HepG2 (cell line): ENCODE data around the gene PSKH1. TPM values are rescaled to one million over a fixed set of nuclear protein-coding genes. Genes with fewer than 3 reads are reported as not detected.

Experiments
- ATAC-seq: fragments of 200-7000 bp; cut with Tn5 transposase; 3 replicates; pipeline ENCODE4 v1.9.1; 2020; ENCODE audit warnings: mild to moderate bottlenecking, moderate library complexity
- BruUV-seq: library from RNA; stranded (reverse); fragments of 400-500 nt; replicated peaks from 2 replicates; lab custom pipeline; 2021; lab: Mats Ljungman, UMichigan
- CTCF ChIA-PET: fragments of 300-600 bp; formaldehyde crosslinking; extraction: SDS; loops from one replicate; lab custom pipeline; 2021; ENCODE audit warnings: low total read pairs, inconsistent platforms, low intra/inter-chr PET ratio; lab: Yijun Ruan, JAX
- POLR2A ChIA-PET: fragments of 350-600 bp; sonication (Branson Sonifier 250); formaldehyde crosslinking; loops from one replicate; lab custom pipeline; 2020; ENCODE audit warnings: antibody characterized with exemption, inconsistent platforms; lab: Yijun Ruan, JAX
- DNase-seq: peaks from one replicate; pipeline ENCODE4 v3.0.0-alpha.2; 2015; ENCODE audit warnings: low spot score
- FAIRE-seq: peaks from 3 replicates; lab custom pipeline; 2011; peaks lifted over from hg19 to GRCh38; lab: Jason Lieb, UNC
- H2AFZ ChIP-seq: one replicate; pipeline ENCODE4 v1.6.1; 2011; ENCODE audit warnings: low read length, inconsistent platforms
- H3K27ac ChIP-seq: fragments of 300-600 bp; 3 replicates; pipeline ENCODE4 v1.8.0; 2011; ENCODE audit warnings: mixed run types, mild to moderate bottlenecking, mixed read lengths, low read length, inconsistent platforms; ENCODE audit not compliant: insufficient read depth; ENCODE audit errors: extremely low read length
- H3K27me3 ChIP-seq, 2 experiments: fragments of 200-600 bp in 1 of 2; 2 replicates in 1 of 2; 3 replicates in 1 of 2; pipeline versions ENCODE4 v1.6.0 to v1.8.0; 2011; ENCODE audit warnings: low read length in 2 of 2, mild to moderate bottlenecking in 2 of 2, moderate library complexity in 2 of 2, inconsistent platforms in 1 of 2; ENCODE audit not compliant: insufficient read depth in 2 of 2, control insufficient read depth in 1 of 2
- H3K36me3 ChIP-seq, 2 experiments: fragments of 200-600 bp in 1 of 2; replicated peaks in 1 of 2; 2 replicates in 1 of 2; 3 replicates in 1 of 2; pipeline versions ENCODE4 v1.5.1 to v1.8.0; 2011; ENCODE audit warnings: low read length in 2 of 2, inconsistent platforms in 1 of 2; ENCODE audit not compliant: insufficient read depth in 2 of 2, control insufficient read depth in 1 of 2
- H3K4me1 ChIP-seq: 2 replicates; pipeline ENCODE4 v1.5.1; 2012; ENCODE audit warnings: low read length, inconsistent platforms; ENCODE audit not compliant: insufficient read depth
- H3K4me2 ChIP-seq: 2 replicates; pipeline ENCODE4 v1.6.0; 2011; ENCODE audit warnings: low read depth, low read length, inconsistent platforms
- H3K4me3 ChIP-seq, 3 experiments: fragments of 200-600 bp in 1 of 3; sonication (generic), shearing (Covaris generic) in 1 of 3; replicated peaks in 1 of 3; 2 replicates each; pipeline ENCODE4 v1.5.1; 2011 to 2016; ENCODE audit warnings: low read length in 3 of 3, inconsistent platforms in 2 of 3, low read depth in 2 of 3, mild to moderate bottlenecking in 2 of 3, control low read depth in 1 of 3, mixed read lengths in 1 of 3; ENCODE audit not compliant: insufficient read depth in 1 of 3
- H3K79me2 ChIP-seq: one replicate; pipeline ENCODE4 v1.6.1; 2011; ENCODE audit warnings: low read length, inconsistent platforms; ENCODE audit not compliant: insufficient read depth
- H3K9ac ChIP-seq: 2 replicates; pipeline ENCODE4 v1.6.0; 2011; ENCODE audit warnings: mild to moderate bottlenecking, low read depth, low read length, inconsistent platforms; ENCODE audit not compliant: insufficient read depth
- H3K9me3 ChIP-seq: 2 replicates; pipeline ENCODE4 v1.5.1; 2012; ENCODE audit warnings: mild to moderate bottlenecking, low read length
- H4K20me1 ChIP-seq: 2 replicates; pipeline ENCODE4 v1.6.0; 2011; ENCODE audit warnings: inconsistent platforms, mild to moderate bottlenecking, low read length, moderate library complexity; ENCODE audit not compliant: insufficient read depth
- CCAR2 ChIP-seq: fragments of 200-400 bp; formaldehyde crosslinking; optimal IDR thresholded peaks from 2 replicates; pipeline ENCODE3; 2018; ENCODE audit warnings: low read depth, mild to moderate bottlenecking, low read length, moderate library complexity
- FIP1L1 ChIP-seq: fragments of 200-400 bp; formaldehyde crosslinking; IDR thresholded peaks from 2 replicates; pipeline ENCODE4 v1.6.1; 2018; ENCODE audit warnings: low read depth, mild to moderate bottlenecking, low read length, moderate library complexity, borderline replicate concordance; ENCODE audit not compliant: insufficient read depth
- HIVEP1 ChIP-seq: sonication (generic); formaldehyde crosslinking; IDR thresholded peaks from 2 replicates; pipeline ENCODE4 v1.4.0; 2020; ENCODE audit warnings: mild to moderate bottlenecking, missing genetic modification reagents
- MAFF ChIP-seq: IDR thresholded peaks from 2 replicates; pipeline ENCODE4 v1.6.1; 2011; ENCODE audit warnings: low read depth, low read length, improper control_type of control experiment
- MAFK ChIP-seq, 2 experiments: IDR thresholded peaks in 1 of 2; conservative IDR thresholded peaks in 1 of 2; 2 replicates each; pipeline ENCODE4 v1.6.1; 2011; ENCODE audit warnings: improper control_type of control experiment in 2 of 2, low read length in 2 of 2
- NFYC ChIP-seq: IDR thresholded peaks from 2 replicates; pipeline ENCODE4 v1.6.1; 2016; ENCODE audit warnings: missing genetic modification reagents, missing compliant biosample characterization
- ZNF224 ChIP-seq: sonication (generic); formaldehyde crosslinking; IDR thresholded peaks from 2 replicates; pipeline ENCODE4 v1.5.0; 2020; ENCODE audit warnings: mild to moderate bottlenecking, missing genetic modification reagents
- ZNF510 ChIP-seq: sonication (generic); formaldehyde crosslinking; IDR thresholded peaks from 2 replicates; pipeline ENCODE4 v1.4.0; 2020; ENCODE audit warnings: low read depth, mild to moderate bottlenecking, missing genetic modification reagents
- ZNF550 ChIP-seq: sonication (generic); formaldehyde crosslinking; IDR thresholded peaks from 2 replicates; pipeline ENCODE4 v1.4.0; 2020; ENCODE audit warnings: mild to moderate bottlenecking, missing genetic modification reagents, borderline replicate concordance
- ZNF614 ChIP-seq: IDR thresholded peaks from 2 replicates; pipeline ENCODE4 v1.6.1; 2018; ENCODE audit warnings: missing biosample characterization, missing genetic modification reagents, inconsistent platforms, borderline replicate concordance
- ZNF883 ChIP-seq: sonication (generic); formaldehyde crosslinking; IDR thresholded peaks from 2 replicates; pipeline ENCODE4 v1.5.1; 2020; ENCODE audit warnings: mild to moderate bottlenecking, missing genetic modification reagents; ENCODE audit errors: not compliant biosample characterization
- WGBS: methylation state at CpG from one replicate; pipeline ENCODE4 v1.1.6; 2017; ENCODE audit warnings: low lambda C conversion rate; 5-methylcytosine and 5-hydroxymethylcytosine counted together
- in situ Hi-C: cut with HindIII; loops from 2 replicates; pipeline ENCODE4 v1.10.0; 2017; ENCODE audit warnings: low pct_unique_long_range_greater_than_20kb; ENCODE audit not compliant: extremely low pct_ligation_motif_present
- intact Hi-C: fragments of 100-400 bp; cut with micrococcal nuclease; formaldehyde crosslinking; loops from one replicate; pipeline ENCODE4 v1.10.0; 2022; ENCODE audit not compliant: unreplicated experiment
- polyA plus RNA-seq, 8 experiments: library from polyadenylated mRNA; depleted of rRNA in 3 of 8; stranded (reverse) in 7 of 8; unstranded in 1 of 8; fragments of >200 nt; fragmentation: Illumina TruSeq in 4 of 8; extraction: Trizol in 4 of 8; gene quantifications; 2 replicates each; pipeline versions ENCODE4 v1.2.1 to v1.2.3, GENCODE V29; 2011 to 2016; ENCODE audit warnings: low read depth in 4 of 8, missing spikeins in 1 of 8, mixed read lengths in 1 of 8; ENCODE audit not compliant: insufficient read depth in 1 of 8
- total RNA-seq, 5 experiments: library from RNA; depleted of rRNA; stranded (reverse); fragments of >200 nt; fragmentation: Illumina TruSeq; extraction: Trizol; gene quantifications; 2 replicates each; pipeline ENCODE4 v1.2.3, GENCODE V29; 2016; ENCODE audit warnings: low read depth in 1 of 5
- TF ChIP-seq, protein P1 (sequence below): sonication (generic); formaldehyde crosslinking; IDR thresholded peaks from 2 replicates; pipeline ENCODE4 v1.8.0; 2022; ENCODE audit warnings: missing genetic modification reagents, mild to moderate bottlenecking, borderline replicate concordance
- TF ChIP-seq, protein P2 (sequence below): sonication (generic); formaldehyde crosslinking; IDR thresholded peaks from 2 replicates; pipeline ENCODE4 v1.4.0; 2020; ENCODE audit warnings: mild to moderate bottlenecking, missing genetic modification reagents

Gene PSKH1
- total and polyA plus RNA-seq, 2 of the 13 experiments (the other 11 are each of a cell fraction or from before 2014, with no cell fraction given) = 8.4 to 19.1 TPM

DNA sequence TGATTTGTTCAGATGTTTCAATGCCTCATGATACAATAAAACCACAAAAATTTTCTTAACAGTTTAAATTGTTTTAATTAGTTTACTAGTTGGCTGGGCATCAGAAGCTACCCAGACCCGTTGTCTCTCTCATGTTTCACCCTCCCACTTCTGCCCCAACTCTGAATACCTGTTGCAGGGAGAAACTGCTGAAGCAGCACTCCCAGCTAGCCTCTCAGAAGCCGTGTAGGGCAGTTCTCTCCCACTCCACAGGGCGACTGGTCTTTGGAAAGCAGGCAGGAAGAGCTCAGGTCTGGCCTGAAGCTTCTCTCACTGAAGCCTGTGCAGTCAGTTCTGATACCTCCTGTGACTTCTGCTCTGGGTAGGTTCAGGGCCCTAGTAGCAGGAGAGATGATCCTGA, 21.8 kb upstream of the PSKH1 start:
- DNase-seq = no peak
- Histone ChIP-seq H3K4me3 (no peak overlapping the region), H3K9ac (no peak overlapping the region), H3K79me2 (peaks cover 30% of the 10 kb centered on the region), H3K27me3 (no peaks in the 10 kb centered on the region; a peak in 1 of 5 replicates), H3K4me1 (peaks cover 30% of the 10 kb centered on the region), H3K9me3 (no peaks in the 10 kb centered on the region), H3K36me3 (peaks cover 29 to 62% of the 10 kb centered on the region in 2 experiments), H3K27ac (no peak overlapping the region), H3K4me2 (no peak overlapping the region), H4K20me1 (peaks cover 15% of the 10 kb centered on the region), H2AFZ (no peak overlapping the region)
- WGBS = 89% methylated on average over 3 of the region's 3 CpGs
- TF ChIP-seq NFYC (CRISPR knock-in tag) (no peak), ZNF550 (CRISPR knock-in tag) (no peak), MAFK (conservative IDR thresholded peaks at IDR 0.05 in 1 of 2, IDR thresholded peaks at IDR 0.05 in 1 of 2; ENCODE audit: low read length in 2 of 2) (peak; percentile 58 to 61), ZNF883 (CRISPR knock-in tag) (no peak), ZNF614 (CRISPR knock-in tag) (no peak), ZNF224 (CRISPR knock-in tag) (no peak), MAFF (peak; percentile 50), HIVEP1 (CRISPR knock-in tag) (no peak), FIP1L1 (no peak), ZNF510 (CRISPR knock-in tag) (no peak), CCAR2 (no peak)
- TF ChIP-seq, protein P1, sequence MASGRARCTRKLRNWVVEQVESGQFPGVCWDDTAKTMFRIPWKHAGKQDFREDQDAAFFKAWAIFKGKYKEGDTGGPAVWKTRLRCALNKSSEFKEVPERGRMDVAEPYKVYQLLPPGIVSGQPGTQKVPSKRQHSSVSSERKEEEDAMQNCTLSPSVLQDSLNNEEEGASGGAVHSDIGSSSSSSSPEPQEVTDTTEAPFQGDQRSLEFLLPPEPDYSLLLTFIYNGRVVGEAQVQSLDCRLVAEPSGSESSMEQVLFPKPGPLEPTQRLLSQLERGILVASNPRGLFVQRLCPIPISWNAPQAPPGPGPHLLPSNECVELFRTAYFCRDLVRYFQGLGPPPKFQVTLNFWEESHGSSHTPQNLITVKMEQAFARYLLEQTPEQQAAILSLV = no peak
- TF ChIP-seq, protein P2, sequence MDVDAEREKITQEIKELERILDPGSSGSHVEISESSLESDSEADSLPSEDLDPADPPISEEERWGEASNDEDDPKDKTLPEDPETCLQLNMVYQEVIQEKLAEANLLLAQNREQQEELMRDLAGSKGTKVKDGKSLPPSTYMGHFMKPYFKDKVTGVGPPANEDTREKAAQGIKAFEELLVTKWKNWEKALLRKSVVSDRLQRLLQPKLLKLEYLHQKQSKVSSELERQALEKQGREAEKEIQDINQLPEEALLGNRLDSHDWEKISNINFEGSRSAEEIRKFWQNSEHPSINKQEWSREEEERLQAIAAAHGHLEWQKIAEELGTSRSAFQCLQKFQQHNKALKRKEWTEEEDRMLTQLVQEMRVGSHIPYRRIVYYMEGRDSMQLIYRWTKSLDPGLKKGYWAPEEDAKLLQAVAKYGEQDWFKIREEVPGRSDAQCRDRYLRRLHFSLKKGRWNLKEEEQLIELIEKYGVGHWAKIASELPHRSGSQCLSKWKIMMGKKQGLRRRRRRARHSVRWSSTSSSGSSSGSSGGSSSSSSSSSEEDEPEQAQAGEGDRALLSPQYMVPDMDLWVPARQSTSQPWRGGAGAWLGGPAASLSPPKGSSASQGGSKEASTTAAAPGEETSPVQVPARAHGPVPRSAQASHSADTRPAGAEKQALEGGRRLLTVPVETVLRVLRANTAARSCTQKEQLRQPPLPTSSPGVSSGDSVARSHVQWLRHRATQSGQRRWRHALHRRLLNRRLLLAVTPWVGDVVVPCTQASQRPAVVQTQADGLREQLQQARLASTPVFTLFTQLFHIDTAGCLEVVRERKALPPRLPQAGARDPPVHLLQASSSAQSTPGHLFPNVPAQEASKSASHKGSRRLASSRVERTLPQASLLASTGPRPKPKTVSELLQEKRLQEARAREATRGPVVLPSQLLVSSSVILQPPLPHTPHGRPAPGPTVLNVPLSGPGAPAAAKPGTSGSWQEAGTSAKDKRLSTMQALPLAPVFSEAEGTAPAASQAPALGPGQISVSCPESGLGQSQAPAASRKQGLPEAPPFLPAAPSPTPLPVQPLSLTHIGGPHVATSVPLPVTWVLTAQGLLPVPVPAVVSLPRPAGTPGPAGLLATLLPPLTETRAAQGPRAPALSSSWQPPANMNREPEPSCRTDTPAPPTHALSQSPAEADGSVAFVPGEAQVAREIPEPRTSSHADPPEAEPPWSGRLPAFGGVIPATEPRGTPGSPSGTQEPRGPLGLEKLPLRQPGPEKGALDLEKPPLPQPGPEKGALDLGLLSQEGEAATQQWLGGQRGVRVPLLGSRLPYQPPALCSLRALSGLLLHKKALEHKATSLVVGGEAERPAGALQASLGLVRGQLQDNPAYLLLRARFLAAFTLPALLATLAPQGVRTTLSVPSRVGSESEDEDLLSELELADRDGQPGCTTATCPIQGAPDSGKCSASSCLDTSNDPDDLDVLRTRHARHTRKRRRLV (CRISPR knock-in tag) = no peak
- BruUV-seq = no TSS peak
- intact Hi-C loops (loop anchor here (5.0 kb wide), 1 partner anchor 1334 kb away; no protein-coding TSS in a partner anchor), in situ Hi-C loops (no loop called here)
- no peak for ATAC-seq
- FAIRE-seq = no peak
- POLR2A ChIA-PET = interaction anchor here (1.0 kb wide), 1 partner anchor 25 kb away, joined by 4 read pairs; the partner anchor contains the start of gene NUTF2
- CTCF ChIA-PET = no interaction called here
